Astrocyte (in vitro differentiated cells and primary cell): ENCODE measurements around the gene HMGB4. TPM values are rescaled to one million over a fixed set of nuclear protein-coding genes. Genes with fewer than 3 reads are reported as not detected.

Experiments used
- DNase-seq: peaks from one replicate; pipeline ENCODE4 v3.0.0-alpha.2; 2010; ENCODE audit warnings: low read depth
- FAIRE-seq: peaks from 2 replicates; lab custom pipeline; 2011; peaks lifted over from hg19 to GRCh38; lab: Jason Lieb, UNC
- H2AFZ ChIP-seq: 2 replicates; pipeline ENCODE4 v1.6.0; 2012; ENCODE audit warnings: low read depth, low read length, inconsistent platforms
- H3K27ac ChIP-seq: 2 replicates; pipeline ENCODE4 v1.5.1; 2011; ENCODE audit warnings: low read depth, low read length, inconsistent platforms
- H3K27me3 ChIP-seq: 2 replicates; pipeline ENCODE4 v1.6.0; 2011; ENCODE audit warnings: low read length, inconsistent platforms; ENCODE audit not compliant: insufficient read depth
- H3K36me3 ChIP-seq: 2 replicates; pipeline ENCODE4 v1.5.1; 2011; ENCODE audit warnings: low read length, inconsistent platforms; ENCODE audit not compliant: insufficient read depth
- H3K4me1 ChIP-seq: 2 replicates; pipeline ENCODE4 v1.5.1; 2011; ENCODE audit warnings: low read length, inconsistent platforms; ENCODE audit not compliant: insufficient read depth
- H3K4me2 ChIP-seq: 2 replicates; pipeline ENCODE4 v1.6.0; 2012; ENCODE audit warnings: low read length, inconsistent platforms
- H3K4me3 ChIP-seq: 2 replicates; pipeline ENCODE4 v1.5.1; 2011; ENCODE audit warnings: low read depth, mild to moderate bottlenecking, low read length, inconsistent platforms; ENCODE audit not compliant: insufficient read depth
- H3K79me2 ChIP-seq: 2 replicates; pipeline ENCODE4 v1.6.0; 2012; ENCODE audit warnings: mild to moderate bottlenecking, low read length, inconsistent platforms; ENCODE audit not compliant: insufficient read depth
- H3K9ac ChIP-seq: 2 replicates; pipeline ENCODE4 v1.6.0; 2012; ENCODE audit warnings: mild to moderate bottlenecking, low read length, inconsistent platforms
- H3K9me3 ChIP-seq: 2 replicates; pipeline ENCODE4 v1.5.1; 2012; ENCODE audit warnings: low read depth, mild to moderate bottlenecking, low read length, inconsistent platforms; ENCODE audit not compliant: insufficient read depth
- H4K20me1 ChIP-seq: 2 replicates; pipeline ENCODE4 v1.6.0; 2012; ENCODE audit warnings: low read length, inconsistent platforms; ENCODE audit not compliant: insufficient read depth
- H3K27ac Mint-ChIP-seq: one replicate; pipeline ENCODE4 v1.8.0; 2021; ENCODE audit warnings: mild to moderate bottlenecking, mixed read lengths; ENCODE audit not compliant: unreplicated experiment
- H3K27me3 Mint-ChIP-seq: one replicate; pipeline ENCODE4 v1.8.0; 2021; ENCODE audit warnings: low read depth, mixed read lengths; ENCODE audit not compliant: unreplicated experiment
- H3K36me3 Mint-ChIP-seq: one replicate; pipeline ENCODE4 v1.8.0; 2021; ENCODE audit warnings: low read depth, mixed read lengths; ENCODE audit not compliant: unreplicated experiment
- H3K4me1 Mint-ChIP-seq: one replicate; pipeline ENCODE4 v1.8.0; 2021; ENCODE audit warnings: low read depth, mixed read lengths; ENCODE audit not compliant: unreplicated experiment
- H3K4me3 Mint-ChIP-seq: one replicate; pipeline ENCODE4 v1.8.0; 2021; ENCODE audit warnings: mild to moderate bottlenecking, moderate library complexity, mixed read lengths; ENCODE audit not compliant: unreplicated experiment
- H3K9me3 Mint-ChIP-seq: one replicate; pipeline ENCODE4 v1.8.0; 2021; ENCODE audit warnings: mild to moderate bottlenecking, mixed read lengths; ENCODE audit not compliant: unreplicated experiment
- EZH2 ChIP-seq: IDR thresholded peaks from 2 replicates; pipeline ENCODE4 v1.6.1; 2012; ENCODE audit warnings: mild to moderate bottlenecking, low read length, inconsistent platforms; ENCODE audit not compliant: insufficient read depth
- total RNA-seq: library from RNA; stranded (reverse); gene quantifications from 2 replicates; pipeline ENCODE4 v1.2.1, GENCODE V29; 2021
- TF ChIP-seq, protein P1 (sequence below): IDR thresholded peaks from 2 replicates; pipeline ENCODE4 v1.5.1; 2011; ENCODE audit warnings: low read depth, mild to moderate bottlenecking, inconsistent platforms, low read length, moderate library complexity; ENCODE audit not compliant: insufficient read depth

The HMGB4 gene
- total RNA-seq, 1 donor from 2014 or later = not detected

- H3K27ac Mint-ChIP-seq = no peak overlapping the region
- H3K4me1 Mint-ChIP-seq = peaks cover 1% of the 10 kb centered on the region
- Histone ChIP-seq H3K36me3 (no peaks in the 10 kb centered on the region), H3K27ac (peak overlapping the region; percentile 56), H3K4me1 (peaks cover 31% of the 10 kb centered on the region), H2AFZ (no peak overlapping the region), H3K9ac (no peak overlapping the region), H3K4me2 (peak overlapping the region; percentile 70), H3K9me3 (no peaks in the 10 kb centered on the region), H3K79me2 (no peaks in the 10 kb centered on the region), H4K20me1 (no peaks in the 10 kb centered on the region), H3K4me3 (no peak overlapping the region), H3K27me3 (no peaks in the 10 kb centered on the region)
- DNase-seq = peak; percentile 93
- peak; percentile 78 for FAIRE-seq
- peaks cover 4% of the 10 kb centered on the region for H3K9me3 Mint-ChIP-seq
- no peak for TF ChIP-seq EZH2
- TF ChIP-seq, protein P1, sequence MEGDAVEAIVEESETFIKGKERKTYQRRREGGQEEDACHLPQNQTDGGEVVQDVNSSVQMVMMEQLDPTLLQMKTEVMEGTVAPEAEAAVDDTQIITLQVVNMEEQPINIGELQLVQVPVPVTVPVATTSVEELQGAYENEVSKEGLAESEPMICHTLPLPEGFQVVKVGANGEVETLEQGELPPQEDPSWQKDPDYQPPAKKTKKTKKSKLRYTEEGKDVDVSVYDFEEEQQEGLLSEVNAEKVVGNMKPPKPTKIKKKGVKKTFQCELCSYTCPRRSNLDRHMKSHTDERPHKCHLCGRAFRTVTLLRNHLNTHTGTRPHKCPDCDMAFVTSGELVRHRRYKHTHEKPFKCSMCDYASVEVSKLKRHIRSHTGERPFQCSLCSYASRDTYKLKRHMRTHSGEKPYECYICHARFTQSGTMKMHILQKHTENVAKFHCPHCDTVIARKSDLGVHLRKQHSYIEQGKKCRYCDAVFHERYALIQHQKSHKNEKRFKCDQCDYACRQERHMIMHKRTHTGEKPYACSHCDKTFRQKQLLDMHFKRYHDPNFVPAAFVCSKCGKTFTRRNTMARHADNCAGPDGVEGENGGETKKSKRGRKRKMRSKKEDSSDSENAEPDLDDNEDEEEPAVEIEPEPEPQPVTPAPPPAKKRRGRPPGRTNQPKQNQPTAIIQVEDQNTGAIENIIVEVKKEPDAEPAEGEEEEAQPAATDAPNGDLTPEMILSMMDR = no peak
- no peak overlapping the region for H3K4me3 Mint-ChIP-seq
- peaks cover 6% of the 10 kb centered on the region for H3K36me3 Mint-ChIP-seq
- H3K27me3 Mint-ChIP-seq = peaks cover 3% of the 10 kb centered on the region
These were observed 13.2 kb downstream of the HMGB4 start for GRCh38 chr1:33876970-33877650.

DNA sequence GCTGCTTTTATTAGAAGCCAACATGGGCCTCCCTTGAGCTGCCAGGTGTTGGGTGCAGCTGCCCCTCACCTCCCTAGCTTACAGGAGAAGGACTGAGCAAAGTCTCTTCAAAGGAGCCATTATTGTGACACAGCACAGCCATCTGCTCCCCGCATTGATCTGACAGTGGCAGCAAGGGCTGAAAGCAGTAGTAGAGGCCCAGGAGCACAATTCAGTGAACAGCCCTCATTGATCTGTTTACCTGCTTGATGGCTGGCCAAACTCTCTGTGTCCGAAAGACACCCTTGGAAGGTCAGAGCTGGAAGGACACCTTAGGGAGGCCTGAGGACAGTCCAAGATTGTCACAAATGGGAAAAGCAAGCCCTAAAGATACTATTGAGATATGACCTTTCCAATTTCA, 14.5 kb downstream of the HMGB4 start:
- H3K9me3 ChIP-seq = no peaks in the 10 kb centered on the region
- H4K20me1 ChIP-seq = no peaks in the 10 kb centered on the region
- no peak overlapping the region for H3K9ac ChIP-seq
- no peak overlapping the region for H3K4me3 ChIP-seq
- peaks cover 1% of the 10 kb centered on the region for H3K4me1 Mint-ChIP-seq
- no peaks in the 10 kb centered on the region for H3K79me2 ChIP-seq
- no peak for FAIRE-seq
- peaks cover 3% of the 10 kb centered on the region for H3K27me3 Mint-ChIP-seq
- no peak for DNase-seq
- peaks cover 24% of the 10 kb centered on the region for H3K4me1 ChIP-seq
- peaks cover 4% of the 10 kb centered on the region for H3K36me3 Mint-ChIP-seq
- no peaks in the 10 kb centered on the region for H3K27me3 ChIP-seq
- H2AFZ ChIP-seq = no peak overlapping the region
- no peak overlapping the region for H3K4me2 ChIP-seq
- no peaks in the 10 kb centered on the region for H3K36me3 ChIP-seq
- no peak overlapping the region for H3K27ac ChIP-seq
- H3K9me3 Mint-ChIP-seq = peaks cover 4% of the 10 kb centered on the region
- H3K4me3 Mint-ChIP-seq = no peak overlapping the region
- no peak overlapping the region for H3K27ac Mint-ChIP-seq
- TF ChIP-seq EZH2 = no peak

DNA sequence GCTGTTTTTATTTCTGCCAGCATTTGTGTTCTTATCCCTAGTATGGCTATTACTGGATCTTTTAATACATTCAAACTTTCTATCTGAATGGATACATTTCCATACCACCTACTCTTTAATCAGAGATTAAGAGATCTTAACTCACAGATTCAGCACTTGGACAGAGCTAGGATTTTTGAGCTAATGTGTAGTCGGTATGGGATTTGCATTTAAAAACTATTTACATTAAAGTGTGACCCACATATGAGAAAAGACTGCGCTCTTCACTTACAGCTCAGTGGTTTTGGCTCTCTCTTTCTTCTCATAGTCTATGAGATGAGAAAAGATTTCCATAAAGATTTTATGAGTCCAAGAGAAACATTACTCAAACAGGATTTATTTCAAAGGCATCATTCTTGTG, 16.4 kb downstream of the HMGB4 start:
- H3K4me1 Mint-ChIP-seq = peaks cover 1% of the 10 kb centered on the region
- H3K27me3 Mint-ChIP-seq = peaks cover 2% of the 10 kb centered on the region
- no peaks in the 10 kb centered on the region for H3K9me3 ChIP-seq
- H3K9me3 Mint-ChIP-seq = no peaks in the 10 kb centered on the region
- peaks cover 14% of the 10 kb centered on the region for H4K20me1 ChIP-seq
- TF ChIP-seq, protein P1 = no peak
- no peak for TF ChIP-seq EZH2
- no peaks in the 10 kb centered on the region for H3K27me3 ChIP-seq
- H3K36me3 Mint-ChIP-seq = no peaks in the 10 kb centered on the region
- no peak overlapping the region for H3K4me2 ChIP-seq
- peaks cover 24% of the 10 kb centered on the region for H3K4me1 ChIP-seq
- H3K79me2 ChIP-seq = no peaks in the 10 kb centered on the region
- no peaks in the 10 kb centered on the region for H3K36me3 ChIP-seq
- H3K4me3 ChIP-seq = no peak overlapping the region
- H3K27ac ChIP-seq = no peak overlapping the region
- no peak for DNase-seq
- no peak overlapping the region for H2AFZ ChIP-seq
- no peak overlapping the region for H3K27ac Mint-ChIP-seq
- no peak overlapping the region for H3K4me3 Mint-ChIP-seq
- no peak for FAIRE-seq
- H3K9ac ChIP-seq = no peak overlapping the region
